Measurements from ENCODE around the gene LST1. TPM values are rescaled to one million over a fixed set of nuclear protein-coding genes. Genes with fewer than 3 reads are reported as not detected.

LST1 gene
- total RNA-seq, 1 experiment from 2014 or later = 0.69 TPM

GRCh38 chr6:31559958-31560696, 25.9 kb upstream of the LST1 start:
- Histone ChIP-seq H3K79me2 (ENCODE audit: insufficient read depth, low read length) (peaks cover 6% of the 10 kb centered on the region; the same call in 1 of the 2 replicates), H3K4me2 (ENCODE audit: low read length) (peak overlapping the region; percentile 72), H3K27ac (ENCODE audit: low read depth, low read length) (no peak overlapping the region), H3K9ac (ENCODE audit: low read length) (peak overlapping the region; percentile 31), H4K20me1 (ENCODE audit: insufficient read depth) (no peaks in the 10 kb centered on the region), H3K27me3 (ENCODE audit: insufficient read depth, low read length) (no peaks in the 10 kb centered on the region), H3K9me2 (ENCODE audit: insufficient read depth) (no peaks in the 10 kb centered on the region), H2AFZ (ENCODE audit: low read depth, low read length, poor library complexity, severe bottlenecking) (no peak overlapping the region), H3K4me1 (ENCODE audit: control insufficient read depth in 1 of 2, insufficient read depth in 2 of 2, low read length in 2 of 2) (peaks cover 5 to 24% of the 10 kb centered on the region in 2 experiments; a peak in 3 of 4 replicates), H3K4me3 (replicated peaks in 1 of 2; ENCODE audit: low read depth in 1 of 2, low read length in 2 of 2) (peak overlapping the region in 1 of 2 experiments; percentile 24; a peak in 1 of 4 replicates), H3K9me3 (ENCODE audit: control insufficient read depth in 1 of 2, insufficient read depth in 1 of 2, low read depth in 1 of 2, low read length in 2 of 2) (no peaks in the 10 kb centered on the region), H3K36me3 (ENCODE audit: control insufficient read depth in 1 of 2, insufficient read depth in 2 of 2, low read length in 2 of 2) (peaks cover 16 to 20% of the 10 kb centered on the region in 2 experiments)
- BruUV-seq (replicated peaks) = no TSS peak
- no peak for DNase-seq (ENCODE audit: low read depth, low spot score)
- ChIA-PET POLR2A (no interaction called here), RAD21 (ENCODE audit: low non-redundant PET in 1 of 2, low total read pairs in 2 of 2, uncharacterized antibody in 2 of 2, unreplicated experiment in 2 of 2) (no interaction called here), CTCF (no interaction called here)
- ATAC-seq = peak; percentile 72
- TF ChIP-seq YY1 (IDR thresholded peaks at IDR 0.05; ENCODE audit: extremely low read depth, insufficient replicate concordance, low read depth, low read length) (no peak), ATF3 (IDR thresholded peaks at IDR 0.05) (no peak), SP1 (IDR thresholded peaks at IDR 0.05; ENCODE audit: low read depth) (no peak), JUND (IDR thresholded peaks at IDR 0.05) (peak; percentile 45), EGR1 (IDR thresholded peaks at IDR 0.05; ENCODE audit: low read depth) (no peak), FOSL1 (IDR thresholded peaks at IDR 0.05; ENCODE audit: low read depth) (peak; percentile 39; the same call in 1 of the 2 replicates), SIN3A (IDR thresholded peaks at IDR 0.05; ENCODE audit: low read depth) (no peak), CBX3 (IDR thresholded peaks at IDR 0.05; ENCODE audit: low read depth) (no peak), CTCF (IDR thresholded peaks at IDR 0.05 in 2 of 3, conservative IDR thresholded peaks at IDR 0.05 in 1 of 3; ENCODE audit: borderline replicate concordance in 1 of 3, insufficient read depth in 1 of 3, low read depth in 2 of 3, low read length in 2 of 3) (no peak), ZFX (IDR thresholded peaks at IDR 0.05) (no peak), SRF (IDR thresholded peaks at IDR 0.05; ENCODE audit: low read depth) (no peak), POLR2A (IDR thresholded peaks at IDR 0.05; ENCODE audit: borderline replicate concordance, extremely low read depth, insufficient read depth, insufficient read length) (no peak)
- intact Hi-C loops (cut with micrococcal nuclease) = no loop called here

All from HCT116 (cell line).